Neuronal stem cell (in vitro differentiated cells): ENCODE data around the gene RIPOR1.

Experiments used
- DNase-seq: peaks from one replicate; pipeline ENCODE4 v3.0.0-alpha.2; 2013; ENCODE audit warnings: low spot score
- H2AFZ ChIP-seq: one replicate; pipeline ENCODE4 v1.6.1; 2013; ENCODE audit warnings: mild to moderate bottlenecking, low read length, inconsistent platforms
- H2AK5ac ChIP-seq: 2 replicates; pipeline ENCODE4 v1.6.1; 2013; ENCODE audit warnings: low read depth, mild to moderate bottlenecking, inconsistent platforms, low read length, moderate library complexity, mixed read lengths
- H2BK120ac ChIP-seq: 2 replicates; pipeline ENCODE4 v1.6.1; 2013; ENCODE audit warnings: low read depth, mild to moderate bottlenecking, inconsistent platforms, low read length, moderate library complexity, mixed read lengths
- H2BK12ac ChIP-seq: one replicate; pipeline ENCODE4 v1.6.1; 2013; ENCODE audit warnings: low read length, inconsistent platforms
- H2BK15ac ChIP-seq: 2 replicates; pipeline ENCODE4 v1.6.1; 2013; ENCODE audit warnings: mild to moderate bottlenecking, low read length, inconsistent platforms, mixed read lengths
- H2BK5ac ChIP-seq: one replicate; pipeline ENCODE4 v1.6.1; 2013; ENCODE audit warnings: inconsistent platforms, mild to moderate bottlenecking, low read length, moderate library complexity
- H3K14ac ChIP-seq: one replicate; pipeline ENCODE4 v1.6.1; 2013; ENCODE audit warnings: low read length, inconsistent platforms
- H3K18ac ChIP-seq: 2 replicates; pipeline ENCODE4 v1.6.1; 2013; ENCODE audit warnings: low read length, inconsistent platforms
- H3K23ac ChIP-seq: 2 replicates; pipeline ENCODE4 v1.6.1; 2013; ENCODE audit warnings: low read depth, mild to moderate bottlenecking, mixed read lengths, low read length, inconsistent platforms; ENCODE audit not compliant: poor library complexity
- H3K27ac ChIP-seq: replicated peaks from 3 replicates; pipeline ENCODE4 v1.5.1; 2013; ENCODE audit warnings: low read length, inconsistent platforms
- H3K27me3 ChIP-seq, 3 experiments: 2 replicates each; pipeline ENCODE4 v1.6.1; 2013; ENCODE audit warnings: low read length in 3 of 3, mild to moderate bottlenecking in 2 of 3, inconsistent platforms in 1 of 3, low read depth in 1 of 3, mixed read lengths in 1 of 3, moderate library complexity in 1 of 3; ENCODE audit not compliant: control insufficient read depth in 3 of 3, insufficient read depth in 3 of 3
- H3K36me3 ChIP-seq, 2 donors: replicated peaks in 1 of 2; 2 replicates each; pipeline ENCODE4 v1.6.1; 2013; ENCODE audit warnings: low read length in 2 of 2; ENCODE audit not compliant: control insufficient read depth in 2 of 2, insufficient read depth in 2 of 2
- H3K4ac ChIP-seq: 2 replicates; pipeline ENCODE4 v1.6.1; 2013; ENCODE audit warnings: inconsistent platforms, mild to moderate bottlenecking, low read length, moderate library complexity
- H3K4me1 ChIP-seq, 2 donors: 1 replicate in 1 of 2; 2 replicates in 1 of 2; pipeline ENCODE4 v1.6.1; 2013; ENCODE audit warnings: low read length in 2 of 2, low read depth in 1 of 2; ENCODE audit not compliant: control insufficient read depth in 2 of 2, insufficient read depth in 1 of 2
- H3K4me2 ChIP-seq: one replicate; pipeline ENCODE4 v1.6.1; 2013; ENCODE audit warnings: mild to moderate bottlenecking, low read length, inconsistent platforms; ENCODE audit not compliant: insufficient read depth, poor library complexity, severe bottlenecking
- H3K4me3 ChIP-seq, 2 donors: 2 replicates each; pipeline ENCODE4 v1.5.1; 2013; ENCODE audit warnings: low read length in 2 of 2, mild to moderate bottlenecking in 2 of 2, inconsistent platforms in 1 of 2, moderate library complexity in 1 of 2
- H3K79me1 ChIP-seq: one replicate; pipeline ENCODE4 v1.6.1; 2013; ENCODE audit warnings: low read depth, mild to moderate bottlenecking, inconsistent platforms, low read length, moderate library complexity
- H3K9ac ChIP-seq: one replicate; pipeline ENCODE4 v1.6.1; 2013; ENCODE audit warnings: mild to moderate bottlenecking, low read depth, low read length, inconsistent platforms; ENCODE audit not compliant: poor library complexity
- H3K9me3 ChIP-seq, 2 donors: replicated peaks in 1 of 2; 2 replicates each; pipeline versions ENCODE3 to v1.6.1; 2013; ENCODE audit warnings: low read length in 2 of 2, mild to moderate bottlenecking in 2 of 2, inconsistent platforms in 1 of 2, low read depth in 1 of 2, mixed read lengths in 1 of 2, moderate library complexity in 1 of 2; ENCODE audit not compliant: control insufficient read depth in 2 of 2, insufficient read depth in 1 of 2
- H4K8ac ChIP-seq: one replicate; pipeline ENCODE4 v1.6.1; 2013; ENCODE audit warnings: low read depth, mild to moderate bottlenecking, inconsistent platforms, low read length, moderate library complexity
- H4K91ac ChIP-seq: one replicate; pipeline ENCODE4 v1.6.1; 2013; ENCODE audit warnings: low read length, low read depth, mild to moderate bottlenecking, inconsistent platforms; ENCODE audit not compliant: poor library complexity
- WGBS, 2 donors: extraction: QIAGEN DNeasy Blood & Tissue Kit; methylation state at CpG; one replicate each; pipeline ENCODE4 v1.1.7; 2013; ENCODE audit warnings: missing lambda C conversion rate in 2 of 2, mixed read lengths in 1 of 2; ENCODE audit not compliant: insufficient read length in 2 of 2, insufficient replicate concordance in 1 of 2; ENCODE audit errors: extremely low coverage in 2 of 2; 5-methylcytosine and 5-hydroxymethylcytosine counted together

RIPOR1 gene

GRCh38 chr16:67549240-67549639, 20.6 kb downstream of the RIPOR1 start:
- H3K36me3 ChIP-seq: peaks cover 21 to 54% of the 10 kb centered on the region in 2 donors
- no peak overlapping the region for H4K8ac ChIP-seq
- H3K4me1 ChIP-seq: no peaks in the 10 kb centered on the region
- H3K9me3 ChIP-seq: no peaks in the 10 kb centered on the region
- no peak overlapping the region for H2BK15ac ChIP-seq
- no peak overlapping the region for H3K27ac ChIP-seq
- no CpG with 5 or more reads among the region's 4 CpGs for WGBS, 2 donors
- no peak overlapping the region for H3K14ac ChIP-seq
- H3K4ac ChIP-seq: no peak overlapping the region
- no peak for DNase-seq
- no peak overlapping the region for H2BK120ac ChIP-seq
- no peak overlapping the region for H2BK12ac ChIP-seq
- no peak overlapping the region for H2AK5ac ChIP-seq
- H3K18ac ChIP-seq: no peak overlapping the region
- no peaks in the 10 kb centered on the region for H3K79me1 ChIP-seq
- no peak overlapping the region for H3K4me2 ChIP-seq
- H2AFZ ChIP-seq: no peak overlapping the region
- no peak overlapping the region for H4K91ac ChIP-seq
- H3K4me3 ChIP-seq: no peak overlapping the region
- H3K9ac ChIP-seq: no peak overlapping the region
- H3K23ac ChIP-seq: no peak overlapping the region
- no peaks in the 10 kb centered on the region for H3K27me3 ChIP-seq
- no peak overlapping the region for H2BK5ac ChIP-seq

GRCh38 chr16:67549936-67550335, 21.3 kb downstream of the RIPOR1 start:
- Histone ChIP-seq H3K23ac (no peak overlapping the region), H2AFZ (no peak overlapping the region), H2BK15ac (no peak overlapping the region), H3K14ac (no peak overlapping the region), H4K8ac (no peak overlapping the region), H2BK120ac (no peak overlapping the region), H3K4ac (no peak overlapping the region), H2AK5ac (no peak overlapping the region), H4K91ac (no peak overlapping the region), H3K79me1 (no peaks in the 10 kb centered on the region), H3K9me3 (no peaks in the 10 kb centered on the region), H2BK5ac (no peak overlapping the region), H3K27ac (no peak overlapping the region), H3K27me3 (no peaks in the 10 kb centered on the region), H3K4me1 (no peaks in the 10 kb centered on the region), H3K36me3 (peaks cover 15 to 50% of the 10 kb centered on the region in 2 donors), H2BK12ac (no peak overlapping the region), H3K4me2 (no peak overlapping the region), H3K9ac (no peak overlapping the region), H3K18ac (no peak overlapping the region), H3K4me3 (no peak overlapping the region)
- DNase-seq: no peak
- WGBS, 2 donors: no CpG with 5 or more reads among the region's 1 CpG

- Histone ChIP-seq H3K9me3 (no peaks in the 10 kb centered on the region), H3K4me1 (no peaks in the 10 kb centered on the region), H2BK12ac (no peak overlapping the region), H3K23ac (no peak overlapping the region), H3K9ac (no peak overlapping the region), H2BK15ac (no peak overlapping the region), H3K27me3 (no peaks in the 10 kb centered on the region), H4K91ac (no peak overlapping the region), H3K4ac (no peak overlapping the region), H3K79me1 (no peaks in the 10 kb centered on the region), H3K36me3 (peaks cover 8 to 39% of the 10 kb centered on the region in 2 donors), H3K18ac (no peak overlapping the region), H3K27ac (no peak overlapping the region), H3K4me2 (no peak overlapping the region), H3K4me3 (no peak overlapping the region), H2BK5ac (no peak overlapping the region), H2BK120ac (no peak overlapping the region), H4K8ac (no peak overlapping the region), H3K14ac (no peak overlapping the region), H2AFZ (no peak overlapping the region), H2AK5ac (no peak overlapping the region)
- no CpG with 5 or more reads among the region's 2 CpGs for WGBS, 2 donors
- DNase-seq: no peak
Observed at GRCh38 chr16:67551091-67551490, 22.5 kb downstream of the RIPOR1 start.

- no CpG with 5 or more reads among the region's 2 CpGs for WGBS, 2 donors
- no peak overlapping the region for H3K14ac ChIP-seq
Observed at GRCh38 chr16:67551972-67552371, 23.3 kb downstream of the RIPOR1 start.

More at GRCh38 chr16:67551972-67552371, 23.3 kb downstream of the RIPOR1 start:
- Histone ChIP-seq H2AK5ac (no peak overlapping the region), H3K27ac (peak overlapping the region; percentile 31), H3K9ac (no peak overlapping the region), H3K36me3 (peaks cover 8 to 31% of the 10 kb centered on the region in 2 donors), H3K27me3 (no peaks in the 10 kb centered on the region), H4K91ac (no peak overlapping the region), H3K23ac (no peak overlapping the region), H3K4ac (no peak overlapping the region), H3K4me3 (no peak overlapping the region), H2BK120ac (no peak overlapping the region), H2BK5ac (no peak overlapping the region), H2BK15ac (no peak overlapping the region), H3K18ac (no peak overlapping the region), H2BK12ac (no peak overlapping the region), H3K9me3 (no peaks in the 10 kb centered on the region), H3K4me2 (no peak overlapping the region), H3K79me1 (no peaks in the 10 kb centered on the region), H2AFZ (no peak overlapping the region), H4K8ac (no peak overlapping the region), H3K4me1 (no peaks in the 10 kb centered on the region)
- DNase-seq: no peak
